ENCODE measurements around the gene GALNT10. TPM values are rescaled to one million over a fixed set of nuclear protein-coding genes. Genes with fewer than 3 reads are reported as not detected.

GALNT10 gene
- total and polyA plus RNA-seq, 9 of the 15 experiments (the other 6 are each of a cell fraction or from before 2014, with no cell fraction given), result 4.6 to 37.1 (median 13.3) TPM

- TF ChIP-seq KDM1A (IDR thresholded peaks at IDR 0.05) (peak; percentile 54 to 77), ZNF592 (IDR thresholded peaks at IDR 0.05) (peak; percentile 79), ARID1B (IDR thresholded peaks at IDR 0.05) (peak; percentile 30; the same call in 1 of the 2 replicates), E2F6 (IDR thresholded peaks at IDR 0.05; ENCODE audit: borderline replicate concordance in 1 of 2, extremely low read depth in 1 of 2, insufficient read depth in 1 of 2, insufficient read length in 1 of 2, low read depth in 1 of 2, low read length in 1 of 2, poor library complexity in 1 of 2, severe bottlenecking in 1 of 2) (peak in 1 of 2 experiments; percentile 40), KLF1 (tag; IDR thresholded peaks at IDR 0.05) (no peak), CXXC5 (CRISPR knock-in tag; IDR thresholded peaks at IDR 0.05) (0 out of 2 replicates have a peak, but pooled peaks have one; percentile 25), VEZF1 (CRISPR knock-in tag; IDR thresholded peaks at IDR 0.05) (peak; percentile 69), THAP12 (CRISPR knock-in tag; IDR thresholded peaks at IDR 0.05) (no peak), SNAPC5 (CRISPR knock-in tag; IDR thresholded peaks at IDR 0.05) (no peak), YY1 (IDR thresholded peaks at IDR 0.05; ENCODE audit: borderline replicate concordance in 1 of 3, control insufficient read depth in 1 of 3, extremely low read depth in 1 of 3, insufficient read depth in 3 of 3, insufficient read length in 1 of 3, insufficient replicate concordance in 2 of 3, low read depth in 1 of 3, low read length in 2 of 3) (peak in 1 of 3 experiments; percentile 9), SAP30 (IDR thresholded peaks at IDR 0.05; ENCODE audit: borderline replicate concordance, insufficient read depth, low read depth, low read length, poor library complexity, severe bottlenecking) (no peak), PML (IDR thresholded peaks at IDR 0.05; ENCODE audit: low read length) (no peak), BRD4 (IDR thresholded peaks at IDR 0.05) (0 out of 2 replicates have a peak, but pooled peaks have one; percentile 35)
These were observed 12.1 kb downstream of the GALNT10 start (continued) for GRCh38 chr5:154202379-154203260.

Measured in K562 (cell line).